ENCODE measurements around the gene EEPD1. TPM values are rescaled to one million over a fixed set of nuclear protein-coding genes. Genes with fewer than 3 reads are reported as not detected.

Gene EEPD1
- total RNA-seq, 1 experiment from 2014 or later = 5.0 TPM

GRCh38 chr7:36214608-36215456 lies 61.8 kb downstream of the EEPD1 start:
- no peak overlapping the region for H3K27ac ChIP-seq (ENCODE audit: insufficient read length, low read depth, low read length)
- H3T11ph ChIP-seq (ENCODE audit: low read length) = no peak overlapping the region
- H2BK5ac ChIP-seq (ENCODE audit: insufficient read length, low read length) = no peak overlapping the region
- Mint-ChIP-seq H3K27me3 (ENCODE audit: low read depth) (peaks cover 2% of the 10 kb centered on the region), H3K4me1 (peaks cover 42 to 48% of the 10 kb centered on the region in 2 experiments), H3K27ac (no peak overlapping the region; a peak in 1 of 7 replicates), H3K4me3 (no peak overlapping the region), H3K36me3 (ENCODE audit: insufficient read depth in 1 of 3, low read depth in 3 of 3) (peaks cover 0 to 13% (median 8%) of the 10 kb centered on the region in 3 experiments; a peak in 5 of 7 replicates), H3K9me3 (peaks cover 0 to 4% of the 10 kb centered on the region in 2 experiments; a peak in 3 of 5 replicates)
- no peaks in the 10 kb centered on the region for H3K9me3 ChIP-seq (ENCODE audit: control insufficient read depth, low read depth, low read length)
- H2BK120ac ChIP-seq (ENCODE audit: low read depth, low read length, poor library complexity, severe bottlenecking) = no peak overlapping the region
- no peak overlapping the region for H2AFZ ChIP-seq (ENCODE audit: low read length)
- H3K4me1 ChIP-seq (ENCODE audit: insufficient read depth, low read length) = peaks cover 13% of the 10 kb centered on the region; the same call in 1 of the 2 replicates
- H3K14ac ChIP-seq (ENCODE audit: insufficient read depth, low read length) = no peak overlapping the region
- TF ChIP-seq CTCF (conservative IDR thresholded peaks at IDR 0.05) = no peak
- no peak overlapping the region for H3K23ac ChIP-seq (ENCODE audit: insufficient read length, low read depth, low read length)
- no peak overlapping the region for H2BK12ac ChIP-seq (ENCODE audit: insufficient read length, low read depth, low read length)
- no peak overlapping the region for H2AK5ac ChIP-seq (ENCODE audit: insufficient read length, low read length)
- peak; percentile 52 for DNase-seq
- no peaks in the 10 kb centered on the region for H3K23me2 ChIP-seq (ENCODE audit: insufficient read length, low read depth, low read length, poor library complexity, severe bottlenecking)
- WGBS (ENCODE audit: extremely low coverage, insufficient read length, low lambda C conversion rate) = no CpG with 5 or more reads among the region's 23 CpGs
- H3K9ac ChIP-seq (ENCODE audit: extremely low read depth, insufficient read length, low read length) = no peak overlapping the region
- no peaks in the 10 kb centered on the region for H3K79me1 ChIP-seq (ENCODE audit: insufficient read depth, low read depth, low read length, poor library complexity, severe bottlenecking)
- H4K5ac ChIP-seq (ENCODE audit: insufficient read length, low read depth, low read length) = no peak overlapping the region
- no peaks in the 10 kb centered on the region for H3K79me2 ChIP-seq (ENCODE audit: insufficient read depth, low read length)
- H2BK15ac ChIP-seq (ENCODE audit: low read depth, low read length) = no peak overlapping the region
- H2BK20ac ChIP-seq (ENCODE audit: low read depth, low read length, poor library complexity, severe bottlenecking) = no peak overlapping the region
- no peak overlapping the region for H3K18ac ChIP-seq (ENCODE audit: insufficient read length, low read depth, low read length)
- H3K4ac ChIP-seq (ENCODE audit: low read depth, low read length) = no peak overlapping the region
- no peaks in the 10 kb centered on the region for H3K27me3 ChIP-seq (ENCODE audit: insufficient read depth, low read length)
- no peak overlapping the region for H4K8ac ChIP-seq (replicated peaks; ENCODE audit: insufficient read length, low read depth, low read length)
- H3K4me2 ChIP-seq (ENCODE audit: insufficient read depth, insufficient read length, low read length) = no peak overlapping the region
- no peaks in the 10 kb centered on the region for H4K20me1 ChIP-seq (ENCODE audit: control insufficient read depth, insufficient read depth, insufficient read length)
- H4K91ac ChIP-seq (ENCODE audit: insufficient read length, low read depth, low read length) = no peak overlapping the region
- H3K56ac ChIP-seq (ENCODE audit: insufficient read length, low read depth, low read length) = no peak overlapping the region

All from H9 (cell line).